ENCODE results near the gene HLA-B.
"Not testable (repeated sequence)": the region's sequence is repeated elsewhere in the genome, so short reads cannot be mapped to it uniquely, and the experiment has no call there.

- TF ChIP-seq, protein P1, sequence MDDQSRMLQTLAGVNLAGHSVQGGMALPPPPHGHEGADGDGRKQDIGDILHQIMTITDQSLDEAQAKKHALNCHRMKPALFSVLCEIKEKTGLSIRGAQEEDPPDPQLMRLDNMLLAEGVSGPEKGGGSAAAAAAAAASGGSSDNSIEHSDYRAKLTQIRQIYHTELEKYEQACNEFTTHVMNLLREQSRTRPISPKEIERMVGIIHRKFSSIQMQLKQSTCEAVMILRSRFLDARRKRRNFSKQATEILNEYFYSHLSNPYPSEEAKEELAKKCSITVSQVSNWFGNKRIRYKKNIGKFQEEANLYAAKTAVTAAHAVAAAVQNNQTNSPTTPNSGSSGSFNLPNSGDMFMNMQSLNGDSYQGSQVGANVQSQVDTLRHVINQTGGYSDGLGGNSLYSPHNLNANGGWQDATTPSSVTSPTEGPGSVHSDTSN (CRISPR knock-in tag; IDR thresholded peaks at IDR 0.05): not testable (repeated sequence)
- TF ChIP-seq BCL11B (tag by site-specific recombination; IDR thresholded peaks at IDR 0.05; ENCODE audit: low read depth); YY1 (tag by site-specific recombination; IDR thresholded peaks at IDR 0.05); ZNF350 (tag by site-specific recombination; IDR thresholded peaks at IDR 0.05); REST (tag by site-specific recombination; IDR thresholded peaks at IDR 0.05); CTCF (tag by site-specific recombination; IDR thresholded peaks at IDR 0.05); ZBTB11 (tag by site-specific recombination; conservative IDR thresholded peaks at IDR 0.05; ENCODE audit: low read depth); ZNF660 (tag by site-specific recombination; IDR thresholded peaks at IDR 0.05); TSHZ1 (tag by site-specific recombination; IDR thresholded peaks at IDR 0.05; ENCODE audit: borderline replicate concordance): not testable (repeated sequence)
- TF ChIP-seq ZNF654 (tag by site-specific recombination; IDR thresholded peaks at IDR 0.05; ENCODE audit: low read depth) (peak; percentile 66), SCRT1 (tag by site-specific recombination; IDR thresholded peaks at IDR 0.05; ENCODE audit: borderline replicate concordance) (peak; percentile 82; the same call in 1 of the 2 replicates)
Observed at GRCh38 chr6:31374118-31374517, 17.1 kb upstream of the HLA-B start.

Measured in HEK293 (cell line).